C4-2B (cell line): ENCODE results near the gene DHX32.

Source experiments
- H3K27ac ChIP-seq: fragments of 450-650 bp; 2 replicates; pipeline ENCODE4 v1.5.1; 2017
- ZFX ChIP-seq: fragments of 450-650 bp; IDR thresholded peaks from 2 replicates; pipeline ENCODE4 v1.6.1; 2017
- TF ChIP-seq, protein P1 (sequence below): fragments of 450-650 bp; conservative IDR thresholded peaks from 2 replicates; pipeline ENCODE4 v1.5.1; 2017; ENCODE audit warnings: mild to moderate bottlenecking

Gene DHX32

DNA sequence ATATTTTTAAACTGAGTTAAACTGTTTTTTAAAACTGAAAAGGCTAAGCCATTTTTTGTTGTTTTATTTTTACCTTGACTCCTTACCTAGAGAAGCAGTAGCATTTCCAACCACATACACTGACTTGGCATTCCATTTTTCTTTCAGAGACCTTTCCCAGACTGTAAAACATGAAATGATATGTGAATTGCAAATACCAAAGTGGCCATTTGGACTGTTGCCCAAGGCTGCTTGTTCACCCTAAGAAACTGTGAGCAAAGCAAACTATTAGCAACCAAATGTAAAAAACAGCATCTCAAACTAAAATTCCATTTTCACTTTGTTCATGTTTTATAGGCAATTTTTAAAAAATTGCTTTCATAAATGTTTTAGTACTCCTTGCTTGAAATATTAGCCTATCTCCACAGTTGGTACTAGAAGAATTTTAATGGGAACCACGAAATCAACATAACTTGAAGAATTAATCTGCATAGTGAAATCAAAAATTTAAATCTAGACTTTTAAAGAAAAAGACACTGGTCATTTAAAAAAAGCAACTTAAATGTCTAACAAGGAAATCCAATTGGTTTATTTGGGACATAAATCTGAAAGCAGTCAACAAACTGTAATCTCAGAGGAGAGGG is 68.9 kb downstream of the DHX32 start:
- no peak overlapping the region for H3K27ac ChIP-seq

DNA sequence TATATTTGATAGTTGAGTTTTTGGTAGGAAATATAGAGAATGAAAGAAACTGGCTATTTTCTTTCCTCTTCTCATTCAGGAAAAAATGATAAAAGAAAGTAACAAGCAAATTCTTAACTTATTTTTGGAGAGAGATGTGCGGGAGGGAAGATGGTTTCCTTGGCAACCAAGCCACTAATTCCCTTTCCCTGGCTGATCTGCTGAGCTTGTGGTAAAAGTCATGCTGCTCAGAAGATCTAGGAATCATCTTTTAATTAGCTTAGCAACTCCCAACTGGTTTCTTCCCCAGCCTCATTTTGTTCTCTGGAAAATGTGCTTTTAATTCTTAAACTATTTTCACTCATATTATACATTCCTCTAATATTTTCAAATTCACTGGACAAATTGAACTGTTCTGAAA is 69.8 kb downstream of the DHX32 start:
- no peak overlapping the region for H3K27ac ChIP-seq
- TF ChIP-seq, protein P1, sequence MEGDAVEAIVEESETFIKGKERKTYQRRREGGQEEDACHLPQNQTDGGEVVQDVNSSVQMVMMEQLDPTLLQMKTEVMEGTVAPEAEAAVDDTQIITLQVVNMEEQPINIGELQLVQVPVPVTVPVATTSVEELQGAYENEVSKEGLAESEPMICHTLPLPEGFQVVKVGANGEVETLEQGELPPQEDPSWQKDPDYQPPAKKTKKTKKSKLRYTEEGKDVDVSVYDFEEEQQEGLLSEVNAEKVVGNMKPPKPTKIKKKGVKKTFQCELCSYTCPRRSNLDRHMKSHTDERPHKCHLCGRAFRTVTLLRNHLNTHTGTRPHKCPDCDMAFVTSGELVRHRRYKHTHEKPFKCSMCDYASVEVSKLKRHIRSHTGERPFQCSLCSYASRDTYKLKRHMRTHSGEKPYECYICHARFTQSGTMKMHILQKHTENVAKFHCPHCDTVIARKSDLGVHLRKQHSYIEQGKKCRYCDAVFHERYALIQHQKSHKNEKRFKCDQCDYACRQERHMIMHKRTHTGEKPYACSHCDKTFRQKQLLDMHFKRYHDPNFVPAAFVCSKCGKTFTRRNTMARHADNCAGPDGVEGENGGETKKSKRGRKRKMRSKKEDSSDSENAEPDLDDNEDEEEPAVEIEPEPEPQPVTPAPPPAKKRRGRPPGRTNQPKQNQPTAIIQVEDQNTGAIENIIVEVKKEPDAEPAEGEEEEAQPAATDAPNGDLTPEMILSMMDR: no peak
- no peak for TF ChIP-seq ZFX

More for the DNA sequence above, 68.9 kb downstream of the DHX32 start:
- TF ChIP-seq ZFX: no peak
- TF ChIP-seq, protein P1: no peak

DNA sequence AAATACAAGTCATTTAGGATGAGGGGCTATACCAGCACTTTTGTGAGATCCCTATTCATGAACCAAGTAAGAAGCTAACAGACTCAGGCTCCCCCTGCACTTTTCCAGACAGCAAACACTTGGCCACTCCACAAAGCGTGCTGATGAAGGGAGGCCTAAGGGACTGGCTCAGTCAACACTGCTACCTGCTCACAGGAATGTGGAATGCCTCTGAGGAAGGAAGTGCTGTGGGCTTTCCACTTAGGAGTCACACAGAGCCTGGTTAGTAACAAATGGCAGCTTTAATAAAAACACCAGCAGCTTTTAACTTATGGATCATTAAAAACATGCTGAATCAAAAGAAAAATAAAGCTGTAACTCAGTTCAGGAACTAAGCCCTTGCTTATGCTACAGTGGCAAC is 73.0 kb downstream of the DHX32 start:
- no peak for TF ChIP-seq ZFX
- TF ChIP-seq, protein P1: no peak

DNA sequence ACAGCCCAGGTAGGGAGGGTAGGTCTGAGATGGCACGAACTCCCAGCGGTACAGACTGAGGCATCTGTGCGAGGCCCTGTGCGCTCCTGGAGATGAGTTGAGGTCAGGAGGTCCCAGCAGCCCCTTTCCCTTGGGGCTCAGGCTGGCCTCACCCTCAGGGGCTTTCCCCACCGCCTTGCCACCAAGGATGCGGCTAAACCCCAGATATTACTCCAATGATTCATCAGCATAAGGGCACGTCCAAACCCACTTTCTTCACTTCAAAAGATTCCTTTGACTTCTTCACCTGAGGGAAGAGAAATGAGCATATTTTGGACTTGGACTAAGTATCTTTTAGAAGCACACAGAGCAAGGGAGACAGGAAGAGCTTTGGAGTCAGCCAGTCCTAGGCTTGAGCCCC is 78.4 kb downstream of the DHX32 start:
- H3K27ac ChIP-seq: no peak overlapping the region
- TF ChIP-seq ZFX: no peak
- TF ChIP-seq, protein P1: no peak

More for the DNA sequence above, 73.0 kb downstream of the DHX32 start:
- no peak overlapping the region for H3K27ac ChIP-seq

DNA sequence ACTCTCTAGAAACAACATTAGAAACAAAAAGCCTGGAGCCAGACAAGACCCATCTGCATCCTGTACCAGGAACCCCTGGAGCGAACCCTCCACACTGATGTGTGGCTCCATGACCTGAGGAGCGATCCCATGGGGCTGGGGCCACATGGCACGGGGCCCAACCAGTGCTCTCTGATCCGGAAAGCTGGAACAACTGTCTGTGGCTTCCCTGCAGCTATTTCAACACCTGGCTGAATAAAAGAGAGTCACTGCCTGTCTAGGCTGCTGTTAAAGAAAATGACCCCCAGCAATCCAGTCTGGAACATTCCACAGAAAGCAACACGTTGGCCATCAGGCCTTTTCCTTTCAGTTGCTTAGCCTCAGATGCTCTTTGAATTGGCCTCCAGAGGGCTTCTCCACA is 79.0 kb downstream of the DHX32 start:
- H3K27ac ChIP-seq: no peak overlapping the region
- TF ChIP-seq, protein P1: no peak
- TF ChIP-seq ZFX: no peak

DNA sequence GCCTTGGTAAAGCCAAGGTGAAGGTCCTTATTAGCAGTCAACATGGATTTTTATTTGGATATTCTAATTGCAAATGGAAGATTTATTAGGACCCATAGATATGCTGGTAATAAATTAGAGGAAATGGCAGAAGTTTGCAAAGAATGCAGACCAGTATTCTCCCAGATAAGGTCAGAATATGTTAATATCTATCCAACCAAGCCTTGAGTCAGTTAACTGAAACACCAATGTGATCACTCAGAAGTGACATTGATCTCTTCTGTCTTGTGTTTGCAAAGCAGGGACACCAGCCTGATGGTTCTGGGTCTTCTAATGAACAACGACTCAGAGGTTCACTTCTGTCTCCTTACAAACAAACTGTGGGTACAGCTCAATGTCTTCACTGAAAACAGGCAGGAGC is 79.5 kb downstream of the DHX32 start:
- H3K27ac ChIP-seq: no peak overlapping the region
- TF ChIP-seq ZFX: no peak
- TF ChIP-seq, protein P1: no peak

DNA sequence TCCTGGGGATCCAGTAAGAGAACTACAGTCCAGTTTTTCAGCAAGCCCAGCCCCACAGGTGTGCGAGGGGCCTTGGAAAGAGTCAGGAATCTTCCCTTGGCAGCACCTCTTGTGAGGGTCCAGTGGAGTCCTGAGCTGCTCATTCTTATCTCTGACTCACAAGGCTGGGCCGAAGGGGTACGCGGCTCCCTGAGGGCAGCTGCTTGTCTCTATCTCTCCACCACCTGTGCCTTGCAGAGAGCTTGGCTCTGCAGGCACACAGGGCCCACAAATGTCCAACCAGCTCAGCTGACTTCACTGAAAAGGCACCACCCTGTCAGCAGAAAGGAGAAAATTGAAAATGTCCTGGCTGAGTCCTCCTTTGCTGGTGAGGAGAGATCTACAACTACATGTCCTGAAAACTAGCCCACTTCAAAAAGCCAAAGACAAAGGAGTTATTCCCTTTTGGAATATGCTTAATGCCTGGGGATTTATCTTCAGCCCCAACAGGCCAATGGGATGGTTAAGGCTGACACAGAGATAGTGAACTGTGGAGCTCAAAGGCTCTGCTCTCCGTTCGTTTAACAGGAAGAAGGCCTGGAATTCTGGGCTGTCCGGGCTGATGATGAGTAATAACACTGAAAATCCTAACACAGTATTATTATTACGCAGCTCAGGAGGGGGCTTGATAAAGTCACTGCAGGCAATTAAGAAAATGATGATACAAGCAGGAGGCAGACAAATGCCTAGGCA is 81.5 kb downstream of the DHX32 start:
- H3K27ac ChIP-seq: no peak overlapping the region
- no peak for TF ChIP-seq ZFX
- TF ChIP-seq, protein P1: no peak
